DMS153 treated with DMSO at 0.1 percent for 48 hours (cell line): ENCODE results near the gene DGKI.

Source experiments
- DNase-seq: peaks from one replicate; lab custom pipeline; 2025; ENCODE audit not compliant: unreplicated experiment; lab: John Stamatoyannopoulos, UW

DGKI gene

GRCh38 chr7:137439829-137440825 is 406.6 kb downstream of the DGKI start:
- no peak for DNase-seq

DNA sequence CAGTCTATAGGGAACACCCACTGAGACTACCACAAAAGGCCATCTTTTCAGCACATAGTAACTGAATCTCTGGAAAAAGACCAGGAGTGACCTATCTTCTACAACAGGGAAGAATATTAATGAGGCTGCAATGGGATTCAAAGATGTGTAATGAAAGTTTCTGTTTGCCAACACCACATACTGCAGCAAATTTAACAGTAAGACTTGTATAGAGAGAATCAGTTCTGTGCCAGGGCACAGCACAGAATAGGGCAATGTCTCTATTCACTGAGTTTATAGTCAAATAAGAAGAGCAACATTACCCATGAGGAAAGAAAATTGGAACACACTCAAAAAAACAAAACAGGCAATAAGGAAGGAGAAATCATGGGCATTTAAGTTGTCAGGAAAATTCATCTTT is 411.8 kb downstream of the DGKI start:
- DNase-seq = no peak

DNA sequence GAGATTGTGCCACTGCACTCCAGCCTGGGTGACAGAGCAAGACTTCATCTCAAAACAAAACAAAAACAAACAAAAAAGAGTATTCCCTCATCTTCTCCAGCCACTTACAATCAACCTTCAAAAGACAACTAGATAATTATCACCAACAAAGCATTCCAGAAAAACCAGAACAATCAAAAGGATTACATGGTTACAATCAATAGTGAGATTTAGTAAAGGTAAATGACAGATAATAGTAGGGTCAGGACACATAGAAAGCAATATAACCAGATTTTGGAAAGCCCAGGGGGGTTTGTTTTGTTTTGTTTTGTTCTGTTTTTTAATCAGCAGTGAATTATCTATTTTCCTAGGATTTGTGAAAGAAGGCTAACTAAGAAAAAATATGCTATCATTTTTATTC is 412.2 kb downstream of the DGKI start:
- no peak for DNase-seq

DNA sequence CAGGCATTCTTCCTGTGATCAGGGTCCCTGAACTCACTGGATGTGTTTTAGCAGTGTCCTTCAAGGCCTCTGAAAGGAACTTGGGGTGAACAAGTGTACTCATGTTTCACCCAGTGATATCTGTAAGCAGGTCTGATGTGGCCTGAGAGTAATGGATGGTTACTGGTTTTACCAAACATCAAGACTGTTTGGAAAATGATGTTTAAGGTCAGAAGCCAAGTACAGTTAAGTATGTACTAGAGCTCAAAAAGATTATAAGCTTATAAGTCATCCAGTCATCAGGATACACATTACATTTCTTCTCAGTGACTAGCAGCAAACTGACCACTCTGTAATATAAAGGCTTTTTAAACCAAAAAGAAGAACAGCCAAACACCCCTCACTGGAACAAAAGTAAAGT is 423.5 kb downstream of the DGKI start:
- no peak for DNase-seq

DNA sequence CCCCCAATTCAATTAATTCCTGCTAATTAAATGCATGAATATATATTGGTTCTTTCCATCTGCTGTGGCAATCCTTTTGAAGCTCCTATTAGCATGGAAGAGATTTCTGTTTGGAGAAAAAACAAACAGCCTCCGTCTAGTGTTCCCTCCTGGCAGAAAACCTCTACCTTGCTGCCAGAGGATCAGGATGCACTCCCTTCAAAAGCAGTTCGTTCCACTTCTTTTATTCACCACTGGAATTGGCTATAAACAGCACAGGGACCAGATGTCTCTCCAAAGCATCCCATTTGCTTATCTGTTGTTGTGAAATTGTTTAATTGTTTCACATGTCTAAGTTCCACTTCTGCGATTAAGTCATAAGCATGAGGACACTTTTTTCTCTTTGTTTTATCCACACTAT is 425.4 kb downstream of the DGKI start:
- DNase-seq = no peak

DNA sequence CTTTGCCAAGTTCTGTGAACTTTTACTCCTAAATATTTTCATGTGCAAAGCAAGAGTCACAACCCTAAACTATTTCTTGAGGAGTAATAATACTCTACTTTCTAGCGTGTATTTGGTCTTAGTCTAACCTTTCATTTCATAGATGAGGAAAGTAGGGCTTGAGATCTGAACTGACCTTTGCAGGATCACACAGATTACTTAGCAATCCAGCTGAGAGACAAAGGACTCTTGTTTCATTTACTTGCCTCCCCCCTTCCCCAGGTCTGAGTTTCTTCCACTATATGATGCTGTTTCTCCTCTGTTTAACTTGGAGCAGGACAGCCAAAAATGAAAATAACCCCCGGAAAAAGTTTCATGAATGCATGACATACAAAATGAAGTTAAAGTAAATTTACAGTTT is 427.9 kb downstream of the DGKI start:
- no peak for DNase-seq

- DNase-seq = no peak
These were observed 429.3 kb downstream of the DGKI start for GRCh38 chr7:137417464-137417863.

- no peak for DNase-seq
These were observed 432.9 kb downstream of the DGKI start for GRCh38 chr7:137413901-137414300.

GRCh38 chr7:137411446-137411845 is 435.3 kb downstream of the DGKI start:
- DNase-seq = no peak

DNA sequence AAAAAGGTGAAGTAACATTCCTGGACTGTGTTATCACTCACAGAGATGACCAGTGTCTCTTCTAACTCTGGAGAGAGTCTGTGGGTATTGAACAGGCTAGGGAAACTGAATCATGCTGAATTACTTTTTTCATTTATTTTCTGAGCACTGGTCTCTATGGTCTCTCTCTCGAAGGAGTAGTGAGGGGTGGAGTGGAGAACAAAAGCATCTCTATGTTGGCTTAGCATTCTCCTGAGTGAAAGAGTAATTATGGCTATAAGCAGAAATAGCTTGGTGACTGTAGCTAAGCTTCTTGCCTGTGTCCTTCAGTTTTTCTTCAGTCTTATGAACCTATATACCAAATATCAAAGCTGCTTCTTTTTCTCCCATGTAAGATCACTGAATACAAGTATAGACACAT is 438.6 kb downstream of the DGKI start:
- no peak for DNase-seq

GRCh38 chr7:137407078-137407477 is 439.7 kb downstream of the DGKI start:
- no peak for DNase-seq

- DNase-seq = no peak
These were observed 442.0 kb downstream of the DGKI start for GRCh38 chr7:137404660-137405317.

DNA sequence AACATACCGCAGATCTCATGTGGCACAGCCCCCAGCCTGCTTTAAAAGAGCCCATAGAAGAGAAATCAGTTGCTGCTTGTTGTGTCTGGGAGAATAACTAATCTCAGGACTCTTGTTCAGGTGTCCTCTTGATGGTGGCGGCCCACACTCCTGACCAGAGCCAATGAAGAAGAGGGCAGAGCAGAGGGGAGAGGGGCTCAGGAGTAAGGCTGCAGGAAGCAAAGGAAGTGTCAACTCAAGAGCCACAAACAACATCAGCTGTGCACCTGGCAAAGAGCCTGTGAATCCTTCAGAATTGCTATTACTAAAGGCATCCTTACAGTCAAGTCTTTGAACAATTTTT is 443.4 kb downstream of the DGKI start:
- DNase-seq = no peak

DNA sequence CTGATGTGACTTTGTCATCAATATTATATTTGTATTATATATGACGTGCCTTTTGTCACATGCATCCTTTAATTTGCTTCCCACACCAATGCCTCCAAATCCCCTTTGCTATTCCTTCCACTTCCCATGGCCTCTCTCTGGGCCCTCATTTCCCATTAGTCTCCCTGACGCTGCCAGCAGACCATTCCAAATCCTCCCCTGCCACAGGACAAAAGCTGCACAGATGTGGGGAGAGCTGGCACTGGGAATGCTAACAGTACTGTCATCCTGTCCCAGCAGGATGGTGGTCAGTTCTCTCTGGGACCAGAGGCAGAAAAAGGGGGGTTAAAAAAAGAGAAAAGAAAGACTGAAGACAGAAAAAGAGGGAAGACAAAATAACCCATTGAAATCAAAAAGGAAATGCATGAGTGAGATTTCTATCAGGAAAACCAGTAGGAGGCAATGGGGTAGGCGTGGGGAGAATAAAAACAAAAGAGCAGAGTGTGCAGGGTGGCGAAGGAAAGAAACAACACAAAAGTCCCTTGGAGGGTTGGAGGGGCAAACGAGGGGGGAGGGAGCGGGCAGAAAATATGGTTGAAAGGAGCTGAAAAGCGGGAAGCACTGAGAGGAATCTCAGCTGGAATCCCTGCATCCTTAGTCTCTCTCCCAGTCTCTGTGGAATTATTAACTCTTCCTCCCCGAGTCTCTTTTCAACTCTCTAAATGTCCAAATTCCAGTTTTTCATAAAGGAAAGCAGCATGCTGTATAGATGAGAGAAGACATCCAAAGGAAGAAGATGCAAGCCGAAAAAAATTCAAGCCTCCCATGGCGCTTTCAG is 444.0 kb downstream of the DGKI start:
- no peak for DNase-seq

GRCh38 chr7:137399827-137400823 is 446.6 kb downstream of the DGKI start:
- DNase-seq = no peak

DNA sequence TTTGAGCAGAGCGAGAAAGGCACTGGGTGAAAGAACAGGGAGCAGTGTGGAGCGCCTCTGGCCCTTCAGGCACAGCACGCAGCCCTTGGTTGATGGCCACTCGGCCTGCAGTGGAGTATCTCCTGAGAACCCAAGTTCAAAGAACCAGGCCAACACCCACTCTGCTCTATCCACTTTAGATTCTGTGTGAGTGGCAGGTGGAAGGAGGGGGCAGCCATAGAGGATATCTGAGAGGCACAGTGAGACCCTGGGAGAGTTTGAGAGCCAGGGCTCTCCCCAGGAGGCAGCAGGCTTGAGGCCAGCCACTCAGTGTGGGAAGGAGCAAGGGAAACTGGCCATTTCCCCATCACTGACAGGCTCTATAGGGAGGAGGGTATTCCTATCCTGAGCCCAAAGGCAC is 450.7 kb downstream of the DGKI start:
- DNase-seq = no peak

DNA sequence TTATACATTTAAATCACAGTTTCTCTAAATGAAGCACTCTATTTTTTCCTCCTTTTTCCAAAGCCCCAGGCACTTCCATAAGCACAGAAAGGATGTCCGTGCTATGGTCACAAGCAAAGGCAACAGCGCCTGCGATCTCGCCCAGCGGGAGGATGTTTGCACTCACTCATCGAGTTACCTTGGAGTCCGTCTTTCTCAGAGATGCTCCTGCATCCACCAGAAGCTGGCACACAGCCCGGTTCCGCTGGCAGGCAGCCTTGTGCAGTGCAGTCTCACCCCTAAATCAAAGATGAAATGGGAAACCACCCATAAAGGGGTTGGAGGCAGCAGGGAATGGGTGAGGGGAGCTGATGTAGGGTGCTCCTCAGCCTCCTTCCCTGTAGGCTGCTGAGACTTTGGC is 451.4 kb downstream of the DGKI start:
- DNase-seq = no peak

GRCh38 chr7:137393570-137393969 is 453.2 kb downstream of the DGKI start:
- no peak for DNase-seq

DNA sequence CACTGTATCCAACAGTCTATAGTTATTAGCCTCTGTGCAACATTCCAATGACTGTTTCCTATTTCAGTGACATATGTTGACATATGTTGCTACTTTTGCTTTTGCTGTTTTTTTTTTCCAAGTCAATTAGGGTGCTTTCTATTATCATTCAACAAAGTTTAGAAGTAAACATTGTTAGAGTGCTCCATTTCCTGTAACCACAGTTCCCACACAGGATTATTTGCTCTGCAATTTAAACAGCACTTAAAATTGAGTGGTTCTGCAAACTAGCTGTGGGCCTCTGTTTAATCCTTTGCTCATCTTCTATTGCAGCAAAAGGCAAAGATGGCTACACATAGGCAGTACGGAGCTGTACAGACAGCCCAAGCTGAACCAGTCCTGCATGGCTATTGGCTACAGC is 456.7 kb downstream of the DGKI start:
- peak; percentile 26 for DNase-seq

DNA sequence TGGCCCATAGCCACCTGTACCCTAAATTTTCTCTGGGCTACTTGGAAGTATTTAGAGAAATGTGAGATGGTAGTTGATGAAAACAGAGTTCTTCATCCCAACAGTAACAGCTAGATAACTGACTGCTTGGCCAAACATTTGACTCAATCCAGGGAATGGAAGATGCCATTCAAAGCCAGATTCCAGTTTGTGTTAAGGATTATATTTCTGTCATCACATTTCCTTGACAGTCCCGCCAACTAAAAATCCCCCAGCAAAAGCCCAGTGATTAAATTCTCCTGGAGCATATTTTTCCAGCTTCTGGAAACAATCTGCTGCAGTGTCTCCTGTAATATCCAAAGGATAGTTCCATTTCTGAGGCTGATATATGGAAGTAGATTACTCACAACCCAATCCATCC is 457.9 kb downstream of the DGKI start:
- no peak for DNase-seq
